HG03571 (cell line): ENCODE results near the gene ZNF516.

Experiments used
- ATAC-seq: cut with Tn5 transposase; IDR thresholded peaks from one replicate; pipeline ENCODE4 v1.9.1; 2021; ENCODE audit not compliant: unreplicated experiment

The ZNF516 gene

GRCh38 chr18:76368976-76369375 is 126.1 kb downstream of the ZNF516 start:
- no peak for ATAC-seq

DNA sequence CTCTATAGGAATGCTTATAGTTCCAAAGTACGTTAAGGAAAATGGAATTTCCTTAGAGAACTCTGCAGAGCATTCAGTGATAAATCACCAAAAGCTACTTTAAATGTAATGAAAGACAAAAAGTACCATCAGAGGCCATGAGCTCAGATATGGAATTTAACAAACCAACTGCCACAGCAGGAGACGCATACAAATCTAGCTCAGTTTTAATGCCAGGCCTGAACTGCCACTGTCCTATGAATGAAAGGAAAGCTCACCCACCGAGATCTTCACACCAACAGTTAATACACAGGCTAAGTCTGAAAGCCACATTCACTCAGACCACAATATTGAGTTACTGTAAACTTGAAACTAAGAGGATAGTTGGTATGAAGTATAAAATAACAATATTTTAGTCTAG is 126.8 kb downstream of the ZNF516 start:
- no peak for ATAC-seq

DNA sequence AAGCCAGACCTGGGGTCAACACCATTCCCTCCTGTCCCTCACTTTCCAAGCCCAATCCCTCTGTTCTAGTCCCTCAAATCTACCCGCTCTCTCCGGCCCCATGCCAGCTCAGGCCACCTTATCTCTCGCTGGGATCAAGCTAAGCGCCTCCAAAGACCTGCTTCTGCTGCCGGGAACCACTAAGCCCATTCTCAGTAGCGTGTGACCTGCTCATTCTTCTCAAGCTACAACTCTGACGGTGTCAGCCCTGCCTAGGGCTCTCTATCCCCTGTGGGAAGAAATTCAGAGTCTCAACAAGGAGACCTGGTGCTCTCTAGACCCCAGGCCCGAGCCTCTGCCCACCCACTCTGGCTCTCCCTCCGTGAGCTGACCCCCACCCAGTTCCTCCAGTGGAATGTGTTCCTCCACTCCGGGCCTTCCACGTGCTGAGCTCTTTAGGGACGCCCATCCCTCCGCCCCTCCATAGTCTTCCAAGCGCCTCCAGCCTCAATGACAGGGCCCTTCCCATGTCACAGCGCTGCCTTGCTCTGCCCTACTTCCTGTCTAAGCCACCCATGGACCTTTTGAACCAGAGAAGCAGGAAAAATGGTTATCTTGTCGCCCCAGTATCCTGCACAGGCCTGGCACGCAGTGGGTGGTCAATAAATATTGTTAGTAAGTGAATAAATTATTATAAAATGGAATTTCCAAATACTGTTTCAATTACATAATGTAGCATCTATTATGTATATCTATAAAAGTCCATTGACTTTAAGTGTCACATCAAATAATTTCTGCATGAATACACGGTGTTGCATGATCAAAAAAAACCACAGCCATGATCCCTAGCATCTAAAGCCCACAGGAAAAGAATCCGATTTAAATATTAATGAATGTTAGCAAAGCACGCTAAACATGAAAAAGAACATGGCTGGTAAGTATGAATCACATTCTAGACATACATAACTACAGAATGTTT is 127.6 kb downstream of the ZNF516 start:
- ATAC-seq = no peak

GRCh38 chr18:76365561-76365960 is 129.5 kb downstream of the ZNF516 start:
- ATAC-seq = no peak

GRCh38 chr18:76364282-76365259 is 130.5 kb downstream of the ZNF516 start:
- ATAC-seq = peak; percentile 71

- no peak for ATAC-seq
Measured at GRCh38 chr18:76363436-76364120, 131.5 kb downstream of the ZNF516 start.

DNA sequence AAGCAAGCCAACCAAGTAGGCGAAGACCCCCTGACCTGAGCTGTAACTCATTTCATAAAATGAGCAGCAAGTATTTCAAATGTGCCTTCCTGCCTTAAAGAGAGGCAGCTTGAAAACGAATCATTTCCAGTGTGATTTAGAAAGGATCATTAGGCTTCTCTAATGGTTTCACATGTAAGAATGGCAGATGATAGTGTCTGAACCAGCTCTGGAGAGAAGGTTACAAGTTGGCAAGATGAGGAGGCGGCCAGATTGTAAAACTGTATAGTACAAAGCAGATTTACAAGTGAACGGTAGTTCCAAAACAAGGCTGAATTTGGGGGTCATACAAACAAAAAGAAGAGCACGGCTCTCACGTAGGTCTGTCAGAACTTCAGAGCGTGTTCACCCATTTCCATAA is 132.4 kb downstream of the ZNF516 start:
- ATAC-seq = no peak

DNA sequence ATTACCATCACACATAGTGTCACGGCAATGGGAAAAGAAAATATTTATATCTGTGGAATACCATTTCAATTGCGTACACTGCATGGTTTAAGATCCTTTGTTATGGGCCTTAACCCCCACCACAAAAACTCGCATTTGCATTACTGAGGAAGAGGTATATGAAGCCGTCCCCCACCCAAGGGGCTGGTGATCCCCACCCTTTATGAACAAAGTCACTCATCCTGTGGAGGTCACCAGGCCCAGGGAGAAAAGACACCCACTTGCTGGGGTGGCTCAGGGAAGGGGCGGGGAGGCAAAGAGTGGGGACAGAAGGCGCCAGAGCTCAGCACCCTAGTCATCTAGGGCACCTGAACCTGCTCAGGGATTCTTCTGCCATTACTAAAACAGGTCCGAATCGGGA is 133.8 kb downstream of the ZNF516 start:
- no peak for ATAC-seq

DNA sequence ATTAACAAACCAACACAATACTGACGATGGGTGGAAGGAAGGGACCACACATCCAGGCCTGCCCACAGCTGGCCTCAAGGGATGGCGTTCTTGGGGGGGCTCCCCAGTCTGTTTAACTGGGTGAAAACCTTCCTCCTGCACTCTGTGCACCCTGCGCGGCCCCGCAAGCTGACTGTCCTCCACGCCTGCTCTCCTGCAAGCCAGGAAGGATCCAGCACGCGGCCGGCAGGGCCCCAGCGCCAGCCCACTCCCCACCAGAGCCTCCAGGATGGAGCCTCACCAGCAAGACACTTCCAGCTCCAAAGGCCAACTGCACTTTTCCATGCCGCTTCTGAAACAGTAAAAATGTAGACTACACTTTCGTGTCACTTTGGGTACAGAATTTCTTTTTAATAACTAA is 135.1 kb downstream of the ZNF516 start:
- ATAC-seq = no peak

GRCh38 chr18:76358774-76359173 is 136.3 kb downstream of the ZNF516 start:
- ATAC-seq = no peak

- no peak for ATAC-seq
Measured at GRCh38 chr18:76357585-76358260, 137.3 kb downstream of the ZNF516 start.

DNA sequence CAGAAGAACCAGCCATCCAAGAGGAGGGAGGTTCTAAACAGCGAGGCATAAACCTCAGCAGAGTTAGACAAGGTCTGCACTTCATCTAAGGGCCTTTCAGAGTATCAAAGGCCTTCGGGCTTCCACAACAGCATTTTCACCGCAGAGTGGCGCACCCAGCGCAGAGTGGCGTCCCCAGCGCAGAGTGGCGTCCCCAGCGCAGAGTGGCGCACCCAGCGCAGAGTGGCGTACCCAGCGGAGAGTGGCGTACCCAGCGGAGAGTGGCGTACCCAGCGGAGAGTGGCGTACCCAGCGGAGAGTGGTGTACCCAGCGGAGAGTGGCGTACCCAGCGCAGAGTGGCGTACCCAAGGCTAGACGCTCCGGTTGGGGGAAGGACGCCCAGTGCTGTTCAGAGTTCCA is 137.9 kb downstream of the ZNF516 start:
- ATAC-seq = no peak

- no peak for ATAC-seq
Measured at GRCh38 chr18:76356666-76357065, 138.4 kb downstream of the ZNF516 start.

DNA sequence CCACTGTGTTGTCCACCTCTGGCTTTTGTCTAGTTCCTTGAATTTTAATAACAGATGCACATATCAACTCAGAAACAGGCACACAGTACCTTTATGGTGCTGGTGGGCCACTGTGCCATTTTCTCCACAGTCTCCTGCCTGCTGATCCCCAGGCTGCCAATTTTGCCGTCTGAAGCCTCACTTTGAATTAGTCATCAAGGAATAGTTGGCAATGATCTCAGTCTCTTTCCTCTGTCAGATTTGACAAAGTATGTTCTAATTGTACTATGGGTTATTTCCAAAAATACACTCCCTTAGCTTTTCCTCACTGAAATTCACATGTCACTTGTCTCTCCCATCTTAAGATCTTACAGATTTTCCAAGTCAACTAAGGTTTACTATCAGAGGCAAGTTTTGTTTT is 140.7 kb downstream of the ZNF516 start:
- ATAC-seq = no peak

- no peak for ATAC-seq
Measured at GRCh38 chr18:76353500-76353899, 141.5 kb downstream of the ZNF516 start.

DNA sequence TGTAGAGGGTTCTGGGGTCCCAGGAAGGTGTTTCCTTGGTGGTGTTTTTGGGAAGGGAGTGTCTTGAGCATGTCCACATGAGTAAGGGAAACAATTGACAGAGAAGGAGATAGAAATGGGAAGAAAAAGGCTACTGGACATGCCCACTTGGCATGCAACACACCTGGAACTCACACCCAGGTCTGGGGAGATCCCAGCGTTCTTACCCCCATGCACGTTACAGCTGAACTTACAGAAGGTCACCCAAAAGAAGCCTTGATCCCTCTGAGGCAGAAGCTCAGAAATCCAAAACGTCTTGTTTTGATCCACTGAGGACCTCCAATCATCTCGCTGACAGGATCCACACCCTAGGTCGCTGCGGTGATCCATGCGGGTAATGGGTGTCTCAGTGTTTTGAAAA is 142.0 kb downstream of the ZNF516 start:
- ATAC-seq = no peak

DNA sequence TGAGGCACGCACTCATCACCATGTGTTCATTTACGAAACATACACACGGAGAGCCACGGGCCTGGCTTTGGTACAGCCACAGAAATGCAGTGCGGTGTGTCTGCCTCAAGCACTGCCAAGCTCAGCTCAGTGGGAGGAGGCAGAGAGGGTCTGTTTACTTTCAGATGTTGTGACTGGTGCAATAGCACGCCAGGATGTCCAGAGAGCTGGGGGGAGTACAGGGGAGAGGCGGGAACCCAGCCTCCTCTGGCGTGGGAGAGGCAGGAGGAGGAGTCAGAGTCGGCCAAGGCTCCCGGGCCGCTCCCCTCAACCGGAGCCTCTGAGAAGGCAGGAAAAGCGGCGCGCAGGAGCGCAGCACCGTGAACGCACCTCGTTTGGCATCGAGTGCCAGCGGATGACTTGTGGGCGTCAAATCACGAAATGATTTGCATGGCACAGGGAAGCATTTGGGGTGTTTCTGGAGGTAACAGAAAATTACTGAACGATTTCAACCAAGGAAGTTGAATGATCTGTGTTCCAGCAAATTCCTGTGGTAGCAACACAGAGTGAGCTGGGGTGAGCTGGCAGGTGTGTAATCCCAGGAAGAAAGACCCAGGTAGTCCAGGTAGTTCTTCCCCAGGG is 143.0 kb downstream of the ZNF516 start:
- no peak for ATAC-seq

DNA sequence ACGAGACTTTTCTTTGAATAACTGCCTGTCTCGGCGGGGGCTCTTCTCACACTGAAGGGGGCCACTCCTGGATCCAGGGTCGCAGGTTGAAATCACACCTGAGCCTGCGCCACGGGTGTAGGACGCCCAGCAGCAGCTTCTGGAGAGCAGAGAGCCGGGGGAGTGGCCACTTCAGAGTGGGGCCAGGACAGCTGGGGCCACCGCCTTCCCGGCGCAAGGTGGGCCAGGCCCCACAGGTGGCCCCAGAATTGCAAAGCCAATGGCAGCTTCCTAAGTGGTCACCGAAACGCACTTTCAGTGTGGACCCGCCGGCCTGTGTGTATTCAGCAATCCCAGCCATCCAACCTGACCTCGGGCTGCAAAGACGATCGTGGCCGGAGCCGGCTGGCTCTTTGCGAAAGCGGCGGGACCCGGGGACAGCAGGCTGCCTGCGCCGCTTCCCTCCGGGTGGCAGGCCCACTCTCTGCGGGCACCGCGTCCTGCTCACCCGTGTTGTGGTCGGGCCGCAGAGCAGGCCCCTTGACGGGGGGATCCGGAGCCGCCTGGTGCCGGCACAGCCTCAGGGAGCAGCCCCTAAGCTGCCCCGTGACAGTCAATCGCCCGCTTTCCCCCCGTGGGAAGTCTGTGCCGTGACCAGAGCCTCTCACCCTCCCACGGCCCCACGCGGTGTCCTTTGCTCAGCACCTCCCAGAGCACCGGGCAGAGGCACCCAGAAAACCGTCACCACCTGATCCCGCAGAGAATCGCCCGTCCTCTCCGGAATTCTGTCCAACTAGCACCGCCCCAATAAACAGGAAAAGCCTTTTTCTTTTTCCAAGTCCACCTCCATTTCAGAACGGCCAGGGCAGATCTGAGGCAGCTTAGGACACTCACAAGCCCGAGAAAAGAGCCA is 144.7 kb downstream of the ZNF516 start:
- no peak for ATAC-seq

DNA sequence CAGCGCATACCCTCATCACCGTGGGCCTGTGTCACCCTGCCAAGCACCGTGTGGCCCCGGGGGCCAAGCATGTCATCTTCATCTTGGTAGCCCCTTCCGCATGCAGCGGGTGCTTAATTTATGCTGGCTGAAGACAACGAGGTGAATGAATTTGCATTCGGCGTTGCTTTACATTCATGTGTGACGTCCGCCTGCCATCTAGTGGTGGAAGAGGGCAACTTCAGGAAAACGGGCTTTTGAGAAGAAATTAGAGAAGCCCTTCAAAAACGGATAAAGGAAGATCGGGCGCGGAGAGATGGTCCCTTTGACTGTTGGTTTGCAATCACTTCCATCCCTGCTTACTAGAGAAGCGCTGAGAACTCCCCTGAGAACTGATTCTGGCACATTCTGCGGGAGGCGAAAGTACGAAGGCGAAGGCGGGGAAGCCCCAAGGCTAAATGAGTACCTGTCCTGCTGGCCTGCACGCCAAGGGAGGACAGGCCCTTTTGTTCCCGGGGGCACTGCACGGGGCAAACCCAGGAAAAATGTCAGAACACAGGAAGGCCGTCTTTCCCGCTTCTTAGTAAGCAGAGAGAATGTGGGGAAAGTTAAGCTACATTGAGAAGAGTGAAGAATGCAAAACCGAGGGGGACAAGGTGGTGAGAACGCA is 145.9 kb downstream of the ZNF516 start:
- no peak for ATAC-seq
